H1 (cell line): ENCODE data around the gene HTD2. TPM values are rescaled to one million over a fixed set of nuclear protein-coding genes. Genes with fewer than 3 reads are reported as not detected.

Source experiments
- CTCF ChIA-PET: fragments of 300-600 bp; sonication (Branson Sonifier 250); formaldehyde crosslinking; loops from one replicate; lab custom pipeline; 2021; ENCODE audit not compliant: partially characterized antibody; lab: Charles Lee
- POLR2A ChIA-PET: fragments of 300-600 bp; sonication (Branson Sonifier 250); formaldehyde crosslinking; loops from one replicate; lab custom pipeline; 2021; ENCODE audit warnings: inconsistent platforms; ENCODE audit not compliant: partially characterized antibody; lab: Charles Lee
- DNase-seq, 2 experiments: peaks; one replicate each; pipeline versions ENCODE4 v3.0.0 to v3.0.0-alpha.2; 2010 to 2022; ENCODE audit warnings: low spot score in 2 of 2, low read depth in 1 of 2, mixed read lengths in 1 of 2
- FAIRE-seq: peaks from 2 replicates; lab custom pipeline; 2011; peaks lifted over from hg19 to GRCh38; lab: Jason Lieb, UNC
- H2AFZ ChIP-seq: 2 replicates; pipeline ENCODE4 v1.8.1; 2012; ENCODE audit warnings: low read length, inconsistent platforms
- H2AK5ac ChIP-seq: 2 replicates; pipeline ENCODE4 v1.6.1; 2013; ENCODE audit warnings: low read depth, low read length
- H2BK120ac ChIP-seq: replicated peaks from 2 replicates; pipeline ENCODE3; 2013; ENCODE audit warnings: low read depth, low read length, inconsistent platforms
- H2BK12ac ChIP-seq: 2 replicates; pipeline ENCODE4 v1.6.1; 2013; ENCODE audit warnings: low read depth, low read length
- H2BK15ac ChIP-seq: 2 replicates; pipeline ENCODE4 v1.6.1; 2013; ENCODE audit warnings: low read length
- H2BK20ac ChIP-seq: 2 replicates; pipeline ENCODE4 v1.6.1; 2013; ENCODE audit warnings: low read length
- H2BK5ac ChIP-seq: 2 replicates; pipeline ENCODE4 v1.6.1; 2013; ENCODE audit warnings: low read depth, low read length
- H3K14ac ChIP-seq: 2 replicates; pipeline ENCODE4 v1.6.1; 2013; ENCODE audit warnings: inconsistent platforms; ENCODE audit not compliant: insufficient read length
- H3K18ac ChIP-seq: 2 replicates; pipeline ENCODE4 v1.6.1; 2013; ENCODE audit warnings: low read length; ENCODE audit errors: extremely low read depth
- H3K23ac ChIP-seq: 2 replicates; pipeline ENCODE4 v1.6.1; 2013; ENCODE audit warnings: inconsistent platforms; ENCODE audit not compliant: insufficient read length
- H3K23me2 ChIP-seq: 2 replicates; pipeline ENCODE4 v1.6.1; 2013; ENCODE audit warnings: low read depth, low read length
- H3K27ac ChIP-seq: 2 replicates; pipeline ENCODE4 v1.6.1; 2011; ENCODE audit warnings: low read depth, low read length, inconsistent platforms
- H3K27me3 ChIP-seq, 4 experiments: replicated peaks in 1 of 4; 1 replicate in 1 of 4; 2 replicates in 3 of 4; pipeline versions ENCODE4 v1.6.1 to v1.8.1; 2011 to 2013; ENCODE audit warnings: low read length in 3 of 4, mild to moderate bottlenecking in 3 of 4, inconsistent platforms in 2 of 4, mixed read lengths in 2 of 4, moderate library complexity in 1 of 4; ENCODE audit not compliant: control insufficient read depth in 3 of 4, insufficient read depth in 3 of 4; ENCODE audit errors: extremely low read depth in 1 of 4
- H3K36me3 ChIP-seq, 4 experiments: 2 replicates each; pipeline versions ENCODE4 v1.6.1 to v1.8.1; 2011 to 2013; ENCODE audit warnings: mild to moderate bottlenecking in 4 of 4, low read length in 3 of 4, moderate library complexity in 2 of 4, control low read depth in 1 of 4, inconsistent platforms in 1 of 4; ENCODE audit not compliant: insufficient read depth in 4 of 4, control insufficient read depth in 2 of 4
- H3K4ac ChIP-seq: replicated peaks from 2 replicates; pipeline ENCODE3; 2013; ENCODE audit warnings: low read length, low read depth, mixed read lengths, inconsistent platforms; ENCODE audit not compliant: insufficient read length
- H3K4me1 ChIP-seq, 4 experiments: replicated peaks in 1 of 4; 1 replicate in 1 of 4; 2 replicates in 3 of 4; pipeline versions ENCODE4 v1.6.1 to v1.8.1; 2011 to 2013; ENCODE audit warnings: low read length in 3 of 4, inconsistent platforms in 2 of 4, mixed read lengths in 1 of 4; ENCODE audit not compliant: insufficient read depth in 4 of 4, control insufficient read depth in 3 of 4
- H3K4me2 ChIP-seq, 2 experiments: 2 replicates each; pipeline versions ENCODE4 v1.6.1 to v1.8.1; 2011 to 2013; ENCODE audit warnings: low read depth in 2 of 2, low read length in 2 of 2, control low read depth in 1 of 2, inconsistent platforms in 1 of 2, mild to moderate bottlenecking in 1 of 2; ENCODE audit not compliant: insufficient read depth in 1 of 2
- H3K4me3 ChIP-seq, 4 experiments: fragments of 200-600, 300-600 bp in 1 of 4; sonication (generic), shearing (Covaris generic), sonication (Bioruptor Twin) in 1 of 4; 2 replicates each; pipeline versions ENCODE4 v1.5.1 to v1.8.1; 2011 to 2016; ENCODE audit warnings: low read length in 4 of 4, low read depth in 3 of 4, control low read depth in 2 of 4, inconsistent platforms in 2 of 4, mild to moderate bottlenecking in 2 of 4, mixed read lengths in 1 of 4, moderate library complexity in 1 of 4; ENCODE audit not compliant: insufficient read depth in 2 of 4; ENCODE audit errors: extremely low read depth in 1 of 4
- H3K56ac ChIP-seq: replicated peaks from 2 replicates; pipeline ENCODE3; 2013; ENCODE audit warnings: low read depth, mild to moderate bottlenecking, mixed read lengths, low read length, inconsistent platforms; ENCODE audit not compliant: insufficient read length
- H3K79me1 ChIP-seq: 2 replicates; pipeline ENCODE4 v1.6.1; 2013; ENCODE audit warnings: low read depth, low read length, control low read depth
- H3K79me2 ChIP-seq, 2 experiments: 2 replicates each; pipeline versions ENCODE4 v1.6.1 to v1.8.1; 2012 to 2013; ENCODE audit warnings: low read length in 2 of 2, mild to moderate bottlenecking in 2 of 2, inconsistent platforms in 1 of 2; ENCODE audit not compliant: insufficient read depth in 2 of 2, control insufficient read depth in 1 of 2
- H3K9ac ChIP-seq, 4 experiments: replicated peaks in 1 of 4; 1 replicate in 1 of 4; 2 replicates in 3 of 4; pipeline versions ENCODE4 v1.6.1 to v1.8.1; 2011 to 2013; ENCODE audit warnings: low read depth in 3 of 4, low read length in 3 of 4, control low read depth in 2 of 4, mild to moderate bottlenecking in 2 of 4, moderate library complexity in 2 of 4, inconsistent platforms in 1 of 4; ENCODE audit errors: extremely low read depth in 1 of 4
- H3K9me3 ChIP-seq, 2 experiments: 2 replicates each; pipeline versions ENCODE4 v1.6.1 to v1.8.1; 2012 to 2013; ENCODE audit warnings: mild to moderate bottlenecking in 2 of 2, moderate library complexity in 2 of 2, control low read depth in 1 of 2, inconsistent platforms in 1 of 2, low read depth in 1 of 2, low read length in 1 of 2, mixed read lengths in 1 of 2; ENCODE audit not compliant: insufficient read depth in 2 of 2
- H4K20me1 ChIP-seq, 2 experiments: replicated peaks in 1 of 2; 2 replicates each; pipeline versions ENCODE3 to v1.8.1; 2011 to 2013; ENCODE audit warnings: inconsistent platforms in 2 of 2, low read length in 2 of 2, mild to moderate bottlenecking in 1 of 2; ENCODE audit not compliant: insufficient read depth in 2 of 2, control insufficient read depth in 1 of 2
- H4K5ac ChIP-seq: 2 replicates; pipeline ENCODE4 v1.6.1; 2013; ENCODE audit warnings: low read length, low read depth, mixed read lengths, inconsistent platforms; ENCODE audit not compliant: insufficient read length
- H4K8ac ChIP-seq: 2 replicates; pipeline ENCODE4 v1.8.0; 2013; ENCODE audit warnings: mild to moderate bottlenecking, moderate library complexity, low read length, inconsistent platforms; ENCODE audit not compliant: insufficient read depth; ENCODE audit errors: extremely low read depth
- H4K91ac ChIP-seq: replicated peaks from 2 replicates; pipeline ENCODE3; 2013; ENCODE audit warnings: low read length, mixed read lengths, inconsistent platforms; ENCODE audit not compliant: insufficient read length
- ASH2L ChIP-seq: fragments of 200-600, 300-600 bp; sonication (generic); IDR thresholded peaks from one replicate; pipeline ENCODE4 v1.7.1; 2017; ENCODE audit warnings: low read length
- CBX8 ChIP-seq: fragments of 300-800, 300-1000 bp; sonication (generic); IDR thresholded peaks from 2 replicates; pipeline ENCODE4 v1.7.1; 2016; ENCODE audit warnings: low read depth, low read length, borderline replicate concordance
- EZH2 ChIP-seq: fragments of 200-600 bp; sonication (generic); IDR thresholded peaks from 2 replicates; pipeline ENCODE4 v1.7.1; 2012; ENCODE audit warnings: low read depth, mild to moderate bottlenecking, moderate library complexity, low read length, inconsistent platforms; ENCODE audit not compliant: severe bottlenecking
- FOSL1 ChIP-seq: IDR thresholded peaks from 2 replicates; pipeline ENCODE4 v1.6.1; 2011; ENCODE audit warnings: mild to moderate bottlenecking, low read depth, low read length, moderate library complexity; ENCODE audit not compliant: insufficient read depth
- KDM1A ChIP-seq: fragments of 200-600, 300-600 bp; sonication (generic); IDR thresholded peaks from 2 replicates; pipeline ENCODE4 v1.7.1; 2016; ENCODE audit warnings: mild to moderate bottlenecking, low read length, borderline replicate concordance
- RAD21 ChIP-seq, 2 experiments: IDR thresholded peaks in 1 of 2; conservative IDR thresholded peaks in 1 of 2; 2 replicates each; pipeline ENCODE4 v1.6.1; 2011; ENCODE audit warnings: low read depth in 2 of 2, low read length in 2 of 2, improper control_type of control experiment in 1 of 2, inconsistent platforms in 1 of 2, mild to moderate bottlenecking in 1 of 2, moderate library complexity in 1 of 2
- WGBS, 2 experiments: shearing (Covaris generic) in 1 of 2; methylation state at CpG; one replicate each; pipeline versions ENCODE4 v1.1.6 to v1.1.7; 2013 to 2015; ENCODE audit warnings: low lambda C conversion rate in 2 of 2, mixed read lengths in 2 of 2, inconsistent platforms in 1 of 2, low coverage in 1 of 2, missing lambda C conversion rate in 1 of 2; ENCODE audit not compliant: insufficient replicate concordance in 2 of 2, insufficient coverage in 1 of 2, insufficient read length in 1 of 2; ENCODE audit errors: extremely low coverage in 1 of 2, missing lambda C conversion rate in 1 of 2; 5-methylcytosine and 5-hydroxymethylcytosine counted together
- polyA plus RNA-seq, 7 experiments: library from polyadenylated mRNA; depleted of rRNA in 3 of 7; stranded (reverse) in 5 of 7; unstranded in 2 of 7; fragments of >200 nt in 5 of 7; fragments of 200-250 nt in 2 of 7; gene quantifications; 1 replicate in 5 of 7; 2 replicates in 1 of 7; 4 replicates in 1 of 7; pipeline versions ENCODE4 v1.2.1 to v1.2.3, GENCODE V29; 2011 to 2013; ENCODE audit warnings: missing spikeins in 2 of 7, mixed read lengths in 2 of 7
- total RNA-seq: library from RNA; stranded (reverse); fragmentation: NEBNext Ultra II Directional; extraction: Animal tissue kit (Norgen Biotek cat#: 25700); gene quantifications from 2 replicates; pipeline ENCODE4 v1.2.1, GENCODE V29; 2021
- TF ChIP-seq, protein P1 (sequence below), 3 experiments: IDR thresholded peaks; 1 replicate in 2 of 3; 2 replicates in 1 of 3; pipeline versions ENCODE4 v1.5.1 to v1.6.1; 2011; ENCODE audit warnings: low read length in 3 of 3, mild to moderate bottlenecking in 3 of 3, inconsistent platforms in 2 of 3, low read depth in 1 of 3, moderate library complexity in 1 of 3; ENCODE audit not compliant: insufficient read depth in 1 of 3; ENCODE audit errors: control extremely low read depth in 1 of 3

HTD2 gene
- total and polyA plus RNA-seq, 2 of the 8 experiments (the other 6 are each of a cell fraction or from before 2014, with no cell fraction given) = 8.8 to 10.8 TPM

- Histone ChIP-seq H2AFZ (no peak overlapping the region), H2BK15ac (no peak overlapping the region), H2BK5ac (no peak overlapping the region), H3K18ac (no peak overlapping the region), H3K79me2 (no peaks in the 10 kb centered on the region), H3K23ac (no peak overlapping the region), H2BK12ac (no peak overlapping the region), H4K5ac (no peak overlapping the region), H3K9ac (no peak overlapping the region), H3K56ac (no peak overlapping the region), H4K20me1 (no peaks in the 10 kb centered on the region), H3K27ac (no peak overlapping the region), H4K91ac (no peak overlapping the region), H3K27me3 (no peaks in the 10 kb centered on the region; a peak in 1 of 7 replicates), H2BK120ac (no peak overlapping the region), H3K9me3 (no peaks in the 10 kb centered on the region), H3K14ac (no peak overlapping the region), H2AK5ac (no peak overlapping the region), H3K4me1 (peaks cover 0 to 3% (median 0%) of the 10 kb centered on the region in 4 experiments; a peak in 1 of 7 replicates), H3K4me2 (peak overlapping the region in 1 of 2 experiments; percentile 6; a peak in 1 of 4 replicates), H2BK20ac (no peak overlapping the region), H3K4ac (no peak overlapping the region), H3K79me1 (no peaks in the 10 kb centered on the region), H4K8ac (no peak overlapping the region), H3K23me2 (no peaks in the 10 kb centered on the region), H3K36me3 (no peaks in the 10 kb centered on the region), H3K4me3 (no peak overlapping the region)
- FAIRE-seq (no peak), DNase-seq (peak in 1 of 2 experiments; percentile 53)
- POLR2A ChIA-PET = interaction anchor here (0.8 to 1.4 kb wide), 3 partner anchors 61 to 112 kb away, joined by 4 to 5 read pairs (median 4); no protein-coding TSS in a partner anchor
- CTCF ChIA-PET = interaction anchor here (0.5 to 14.4 kb wide), 30 partner anchors 7 to 1000 kb away, joined by 3 to 177 read pairs (median 4); partner anchors contain the start of genes ABHD6, DNASE1L3, HTD2 and RPP14
- WGBS, 2 experiments = 32% methylated on average over 8 of the region's 8 CpGs; no CpG with 5 or more reads in 1 of the 2 experiments
- TF ChIP-seq KDM1A (no peak), ASH2L (no peak), FOSL1 (no peak), RAD21 (IDR thresholded peaks at IDR 0.05 in 1 of 2, conservative IDR thresholded peaks at IDR 0.05 in 1 of 2; ENCODE audit: low read depth in 2 of 2, low read length in 2 of 2) (peak; percentile 68 to 76), CBX8 (no peak), EZH2 (no peak)
- TF ChIP-seq, protein P1, sequence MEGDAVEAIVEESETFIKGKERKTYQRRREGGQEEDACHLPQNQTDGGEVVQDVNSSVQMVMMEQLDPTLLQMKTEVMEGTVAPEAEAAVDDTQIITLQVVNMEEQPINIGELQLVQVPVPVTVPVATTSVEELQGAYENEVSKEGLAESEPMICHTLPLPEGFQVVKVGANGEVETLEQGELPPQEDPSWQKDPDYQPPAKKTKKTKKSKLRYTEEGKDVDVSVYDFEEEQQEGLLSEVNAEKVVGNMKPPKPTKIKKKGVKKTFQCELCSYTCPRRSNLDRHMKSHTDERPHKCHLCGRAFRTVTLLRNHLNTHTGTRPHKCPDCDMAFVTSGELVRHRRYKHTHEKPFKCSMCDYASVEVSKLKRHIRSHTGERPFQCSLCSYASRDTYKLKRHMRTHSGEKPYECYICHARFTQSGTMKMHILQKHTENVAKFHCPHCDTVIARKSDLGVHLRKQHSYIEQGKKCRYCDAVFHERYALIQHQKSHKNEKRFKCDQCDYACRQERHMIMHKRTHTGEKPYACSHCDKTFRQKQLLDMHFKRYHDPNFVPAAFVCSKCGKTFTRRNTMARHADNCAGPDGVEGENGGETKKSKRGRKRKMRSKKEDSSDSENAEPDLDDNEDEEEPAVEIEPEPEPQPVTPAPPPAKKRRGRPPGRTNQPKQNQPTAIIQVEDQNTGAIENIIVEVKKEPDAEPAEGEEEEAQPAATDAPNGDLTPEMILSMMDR (IDR thresholded peaks at IDR 0.05; ENCODE audit: control extremely low read depth in 1 of 3, insufficient read depth in 1 of 3, low read depth in 1 of 3, low read length in 3 of 3) = peak in 2 of 3 experiments; percentile 42 to 44; a peak in 2 of 4 replicates
Observed at GRCh38 chr3:58299839-58300516, 6.3 kb upstream of the HTD2 start.
